HepG2 (cell line): ENCODE data around the gene MFSD6. TPM values are rescaled to one million over a fixed set of nuclear protein-coding genes. Genes with fewer than 3 reads are reported as not detected.

Experiments
- ATAC-seq: fragments of 200-7000 bp; cut with Tn5 transposase; 3 replicates; pipeline ENCODE4 v1.9.1; 2020; ENCODE audit warnings: mild to moderate bottlenecking, moderate library complexity
- BruUV-seq: library from RNA; stranded (reverse); fragments of 400-500 nt; replicated peaks from 2 replicates; lab custom pipeline; 2021; lab: Mats Ljungman, UMichigan
- CTCF ChIA-PET: fragments of 300-600 bp; formaldehyde crosslinking; extraction: SDS; loops from one replicate; lab custom pipeline; 2021; ENCODE audit warnings: low total read pairs, inconsistent platforms, low intra/inter-chr PET ratio; lab: Yijun Ruan, JAX
- POLR2A ChIA-PET: fragments of 350-600 bp; sonication (Branson Sonifier 250); formaldehyde crosslinking; loops from one replicate; lab custom pipeline; 2020; ENCODE audit warnings: antibody characterized with exemption, inconsistent platforms; lab: Yijun Ruan, JAX
- DNase-seq: peaks from one replicate; pipeline ENCODE4 v3.0.0-alpha.2; 2015; ENCODE audit warnings: low spot score
- FAIRE-seq: peaks from 3 replicates; lab custom pipeline; 2011; peaks lifted over from hg19 to GRCh38; lab: Jason Lieb, UNC
- H2AFZ ChIP-seq: one replicate; pipeline ENCODE4 v1.6.1; 2011; ENCODE audit warnings: low read length, inconsistent platforms
- H3K27ac ChIP-seq: fragments of 300-600 bp; 3 replicates; pipeline ENCODE4 v1.8.0; 2011; ENCODE audit warnings: mixed run types, mild to moderate bottlenecking, mixed read lengths, low read length, inconsistent platforms; ENCODE audit not compliant: insufficient read depth; ENCODE audit errors: extremely low read length
- H3K27me3 ChIP-seq, 2 experiments: fragments of 200-600 bp in 1 of 2; 2 replicates in 1 of 2; 3 replicates in 1 of 2; pipeline versions ENCODE4 v1.6.0 to v1.8.0; 2011; ENCODE audit warnings: low read length in 2 of 2, mild to moderate bottlenecking in 2 of 2, moderate library complexity in 2 of 2, inconsistent platforms in 1 of 2; ENCODE audit not compliant: insufficient read depth in 2 of 2, control insufficient read depth in 1 of 2
- H3K36me3 ChIP-seq, 2 experiments: fragments of 200-600 bp in 1 of 2; replicated peaks in 1 of 2; 2 replicates in 1 of 2; 3 replicates in 1 of 2; pipeline versions ENCODE4 v1.5.1 to v1.8.0; 2011; ENCODE audit warnings: low read length in 2 of 2, inconsistent platforms in 1 of 2; ENCODE audit not compliant: insufficient read depth in 2 of 2, control insufficient read depth in 1 of 2
- H3K4me1 ChIP-seq: 2 replicates; pipeline ENCODE4 v1.5.1; 2012; ENCODE audit warnings: low read length, inconsistent platforms; ENCODE audit not compliant: insufficient read depth
- H3K4me2 ChIP-seq: 2 replicates; pipeline ENCODE4 v1.6.0; 2011; ENCODE audit warnings: low read depth, low read length, inconsistent platforms
- H3K4me3 ChIP-seq, 3 experiments: fragments of 200-600 bp in 1 of 3; sonication (generic), shearing (Covaris generic) in 1 of 3; replicated peaks in 1 of 3; 2 replicates each; pipeline ENCODE4 v1.5.1; 2011 to 2016; ENCODE audit warnings: low read length in 3 of 3, inconsistent platforms in 2 of 3, low read depth in 2 of 3, mild to moderate bottlenecking in 2 of 3, control low read depth in 1 of 3, mixed read lengths in 1 of 3; ENCODE audit not compliant: insufficient read depth in 1 of 3
- H3K79me2 ChIP-seq: one replicate; pipeline ENCODE4 v1.6.1; 2011; ENCODE audit warnings: low read length, inconsistent platforms; ENCODE audit not compliant: insufficient read depth
- H3K9ac ChIP-seq: 2 replicates; pipeline ENCODE4 v1.6.0; 2011; ENCODE audit warnings: mild to moderate bottlenecking, low read depth, low read length, inconsistent platforms; ENCODE audit not compliant: insufficient read depth
- H3K9me3 ChIP-seq: 2 replicates; pipeline ENCODE4 v1.5.1; 2012; ENCODE audit warnings: mild to moderate bottlenecking, low read length
- H4K20me1 ChIP-seq: 2 replicates; pipeline ENCODE4 v1.6.0; 2011; ENCODE audit warnings: inconsistent platforms, mild to moderate bottlenecking, low read length, moderate library complexity; ENCODE audit not compliant: insufficient read depth
- CBX5 ChIP-seq: sonication (generic); formaldehyde crosslinking; IDR thresholded peaks from 2 replicates; pipeline ENCODE4 v1.4.0; 2020; ENCODE audit warnings: missing genetic modification reagents, borderline replicate concordance
- FOXA3 ChIP-seq: IDR thresholded peaks from 2 replicates; pipeline ENCODE4 v1.6.1; 2016; ENCODE audit warnings: missing genetic modification reagents, missing compliant biosample characterization
- HIVEP1 ChIP-seq: sonication (generic); formaldehyde crosslinking; IDR thresholded peaks from 2 replicates; pipeline ENCODE4 v1.4.0; 2020; ENCODE audit warnings: mild to moderate bottlenecking, missing genetic modification reagents
- HMGA1 ChIP-seq: sonication (generic); formaldehyde crosslinking; conservative IDR thresholded peaks from 2 replicates; pipeline ENCODE4 v1.4.0; 2020; ENCODE audit warnings: missing genetic modification reagents
- JUN ChIP-seq: sonication (generic); formaldehyde crosslinking; IDR thresholded peaks from 2 replicates; pipeline ENCODE4 v1.4.0; 2020; ENCODE audit warnings: mild to moderate bottlenecking, missing genetic modification reagents
- KLF9 ChIP-seq: IDR thresholded peaks from 2 replicates; pipeline ENCODE4 v1.6.1; 2016; ENCODE audit warnings: low read depth
- MIER3 ChIP-seq: IDR thresholded peaks from 2 replicates; pipeline ENCODE4 v1.6.1; 2016; ENCODE audit warnings: missing compliant biosample characterization, borderline replicate concordance
- NFKBIZ ChIP-seq: IDR thresholded peaks from 2 replicates; pipeline ENCODE4 v1.6.1; 2018; ENCODE audit warnings: missing genetic modification reagents, missing compliant biosample characterization
- NONO ChIP-seq, 2 experiments: fragments of 450-650 bp in 1 of 2; sonication (generic) in 1 of 2; formaldehyde crosslinking in 1 of 2; IDR thresholded peaks in 1 of 2; conservative IDR thresholded peaks in 1 of 2; 2 replicates each; pipeline versions ENCODE4 v1.6.1 to v1.8.0; 2017 to 2022; ENCODE audit warnings: mild to moderate bottlenecking in 1 of 2, missing genetic modification reagents in 1 of 2, moderate library complexity in 1 of 2
- NR2F6 ChIP-seq, 2 experiments: IDR thresholded peaks; 2 replicates each; pipeline ENCODE4 v1.6.1; 2016; ENCODE audit warnings: antibody characterized with exemption in 1 of 2, mild to moderate bottlenecking in 1 of 2
- PHF21A ChIP-seq: sonication (generic); formaldehyde crosslinking; IDR thresholded peaks from 2 replicates; pipeline ENCODE4 v1.5.0; 2020; ENCODE audit warnings: mild to moderate bottlenecking, missing genetic modification reagents
- RFX1 ChIP-seq: fragments of 450-650 bp; IDR thresholded peaks from 2 replicates; pipeline ENCODE4 v1.6.1; 2017
- YEATS2 ChIP-seq: sonication (generic); formaldehyde crosslinking; IDR thresholded peaks from 2 replicates; pipeline ENCODE4 v1.4.0; 2020; ENCODE audit warnings: missing genetic modification reagents, borderline replicate concordance
- ZKSCAN1 ChIP-seq: fragments of 150-350 bp; IDR thresholded peaks from 2 replicates; pipeline ENCODE4 v1.6.1; 2014; ENCODE audit warnings: low read length
- ZNF224 ChIP-seq: sonication (generic); formaldehyde crosslinking; IDR thresholded peaks from 2 replicates; pipeline ENCODE4 v1.5.0; 2020; ENCODE audit warnings: mild to moderate bottlenecking, missing genetic modification reagents
- ZNF256 ChIP-seq: sonication (generic); formaldehyde crosslinking; conservative IDR thresholded peaks from 2 replicates; pipeline ENCODE4 v1.4.0; 2020; ENCODE audit warnings: missing genetic modification reagents
- ZNF274 ChIP-seq: sonication (generic); formaldehyde crosslinking; IDR thresholded peaks from 2 replicates; pipeline ENCODE4 v1.5.1; 2020; ENCODE audit warnings: mild to moderate bottlenecking, missing genetic modification reagents
- ZNF510 ChIP-seq: sonication (generic); formaldehyde crosslinking; IDR thresholded peaks from 2 replicates; pipeline ENCODE4 v1.4.0; 2020; ENCODE audit warnings: low read depth, mild to moderate bottlenecking, missing genetic modification reagents
- ZNF569 ChIP-seq: sonication (generic); formaldehyde crosslinking; IDR thresholded peaks from 2 replicates; pipeline ENCODE4 v1.5.0; 2020; ENCODE audit warnings: mild to moderate bottlenecking, missing genetic modification reagents, moderate library complexity, borderline replicate concordance
- ZNF598 ChIP-seq: sonication (generic); formaldehyde crosslinking; IDR thresholded peaks from 2 replicates; pipeline ENCODE4 v1.5.1; 2020; ENCODE audit warnings: mild to moderate bottlenecking, missing genetic modification reagents, borderline replicate concordance
- ZNF781 ChIP-seq: sonication (generic); formaldehyde crosslinking; IDR thresholded peaks from 2 replicates; pipeline ENCODE4 v1.5.1; 2020; ENCODE audit warnings: borderline replicate concordance, mild to moderate bottlenecking, missing genetic modification reagents; ENCODE audit errors: not compliant biosample characterization
- ZSCAN30 ChIP-seq: sonication (generic); formaldehyde crosslinking; IDR thresholded peaks from 2 replicates; pipeline ENCODE4 v1.5.0; 2020; ENCODE audit warnings: mild to moderate bottlenecking, missing genetic modification reagents
- WGBS: methylation state at CpG from one replicate; pipeline ENCODE4 v1.1.6; 2017; ENCODE audit warnings: low lambda C conversion rate; 5-methylcytosine and 5-hydroxymethylcytosine counted together
- in situ Hi-C: cut with HindIII; loops from 2 replicates; pipeline ENCODE4 v1.10.0; 2017; ENCODE audit warnings: low pct_unique_long_range_greater_than_20kb; ENCODE audit not compliant: extremely low pct_ligation_motif_present
- intact Hi-C: fragments of 100-400 bp; cut with micrococcal nuclease; formaldehyde crosslinking; loops from one replicate; pipeline ENCODE4 v1.10.0; 2022; ENCODE audit not compliant: unreplicated experiment
- polyA plus RNA-seq, 8 experiments: library from polyadenylated mRNA; depleted of rRNA in 3 of 8; stranded (reverse) in 7 of 8; unstranded in 1 of 8; fragments of >200 nt; fragmentation: Illumina TruSeq in 4 of 8; extraction: Trizol in 4 of 8; gene quantifications; 2 replicates each; pipeline versions ENCODE4 v1.2.1 to v1.2.3, GENCODE V29; 2011 to 2016; ENCODE audit warnings: low read depth in 4 of 8, missing spikeins in 1 of 8, mixed read lengths in 1 of 8; ENCODE audit not compliant: insufficient read depth in 1 of 8
- total RNA-seq, 5 experiments: library from RNA; depleted of rRNA; stranded (reverse); fragments of >200 nt; fragmentation: Illumina TruSeq; extraction: Trizol; gene quantifications; 2 replicates each; pipeline ENCODE4 v1.2.3, GENCODE V29; 2016; ENCODE audit warnings: low read depth in 1 of 5
- TF ChIP-seq, protein P1 (sequence below): sonication (generic); formaldehyde crosslinking; IDR thresholded peaks from 2 replicates; pipeline ENCODE4 v1.5.1; 2020; ENCODE audit warnings: mild to moderate bottlenecking, missing genetic modification reagents, moderate library complexity
- TF ChIP-seq, protein P2 (sequence below): sonication (generic); formaldehyde crosslinking; IDR thresholded peaks from 2 replicates; pipeline ENCODE4 v1.4.0; 2020; ENCODE audit warnings: mild to moderate bottlenecking, missing genetic modification reagents

MFSD6 gene
- total and polyA plus RNA-seq, 2 of the 13 experiments (the other 11 are each of a cell fraction or from before 2014, with no cell fraction given), result 0.92 to 1.4 TPM

DNA sequence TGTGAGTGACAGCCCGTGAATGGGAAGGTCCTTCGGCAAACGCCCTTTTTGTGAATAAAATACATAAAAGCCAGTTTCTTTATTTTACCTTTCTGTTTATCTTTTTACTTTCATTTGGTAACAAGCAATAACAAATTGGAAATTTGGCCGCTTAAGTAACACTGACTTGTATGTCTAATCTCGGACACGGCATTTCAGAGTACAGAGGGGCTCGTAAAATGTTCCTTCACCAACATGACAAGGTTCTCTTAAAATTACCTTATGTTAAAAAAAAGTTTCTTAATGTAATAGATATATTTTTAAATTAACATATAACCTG, 126.9 kb downstream of the MFSD6 start:
- H3K27ac ChIP-seq, result peak overlapping the region; percentile 91
- peak overlapping the region; percentile 94 for H3K4me2 ChIP-seq
- WGBS, result 5% methylated on average over 7 of the region's 7 CpGs
- CTCF ChIA-PET, result no interaction called here
- TSS peak; percentile 82 for BruUV-seq
- FAIRE-seq (no peak), DNase-seq (no peak), ATAC-seq (no peak)
- no peaks in the 10 kb centered on the region for H3K27me3 ChIP-seq
- in situ Hi-C loops, result no loop called here
- no peaks in the 10 kb centered on the region for H4K20me1 ChIP-seq
- H2AFZ ChIP-seq, result peak overlapping the region; percentile 59
- peaks cover 27% of the 10 kb centered on the region for H3K9me3 ChIP-seq
- H3K9ac ChIP-seq, result peak overlapping the region; percentile 88
- POLR2A ChIA-PET, result interaction anchor here (1.9 to 2.2 kb wide), 4 partner anchors 12 to 216 kb away, joined by 7 to 11 read pairs (median 9); partner anchors contain the start of genes HIBCH and NAB1
- peaks cover 6% of the 10 kb centered on the region for H3K79me2 ChIP-seq
- TF ChIP-seq, protein P1, sequence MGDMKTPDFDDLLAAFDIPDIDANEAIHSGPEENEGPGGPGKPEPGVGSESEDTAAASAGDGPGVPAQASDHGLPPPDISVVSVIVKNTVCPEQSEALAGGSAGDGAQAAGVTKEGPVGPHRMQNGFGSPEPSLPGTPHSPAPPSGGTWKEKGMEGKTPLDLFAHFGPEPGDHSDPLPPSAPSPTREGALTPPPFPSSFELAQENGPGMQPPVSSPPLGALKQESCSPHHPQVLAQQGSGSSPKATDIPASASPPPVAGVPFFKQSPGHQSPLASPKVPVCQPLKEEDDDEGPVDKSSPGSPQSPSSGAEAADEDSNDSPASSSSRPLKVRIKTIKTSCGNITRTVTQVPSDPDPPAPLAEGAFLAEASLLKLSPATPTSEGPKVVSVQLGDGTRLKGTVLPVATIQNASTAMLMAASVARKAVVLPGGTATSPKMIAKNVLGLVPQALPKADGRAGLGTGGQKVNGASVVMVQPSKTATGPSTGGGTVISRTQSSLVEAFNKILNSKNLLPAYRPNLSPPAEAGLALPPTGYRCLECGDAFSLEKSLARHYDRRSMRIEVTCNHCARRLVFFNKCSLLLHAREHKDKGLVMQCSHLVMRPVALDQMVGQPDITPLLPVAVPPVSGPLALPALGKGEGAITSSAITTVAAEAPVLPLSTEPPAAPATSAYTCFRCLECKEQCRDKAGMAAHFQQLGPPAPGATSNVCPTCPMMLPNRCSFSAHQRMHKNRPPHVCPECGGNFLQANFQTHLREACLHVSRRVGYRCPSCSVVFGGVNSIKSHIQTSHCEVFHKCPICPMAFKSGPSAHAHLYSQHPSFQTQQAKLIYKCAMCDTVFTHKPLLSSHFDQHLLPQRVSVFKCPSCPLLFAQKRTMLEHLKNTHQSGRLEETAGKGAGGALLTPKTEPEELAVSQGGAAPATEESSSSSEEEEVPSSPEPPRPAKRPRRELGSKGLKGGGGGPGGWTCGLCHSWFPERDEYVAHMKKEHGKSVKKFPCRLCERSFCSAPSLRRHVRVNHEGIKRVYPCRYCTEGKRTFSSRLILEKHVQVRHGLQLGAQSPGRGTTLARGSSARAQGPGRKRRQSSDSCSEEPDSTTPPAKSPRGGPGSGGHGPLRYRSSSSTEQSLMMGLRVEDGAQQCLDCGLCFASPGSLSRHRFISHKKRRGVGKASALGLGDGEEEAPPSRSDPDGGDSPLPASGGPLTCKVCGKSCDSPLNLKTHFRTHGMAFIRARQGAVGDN, result no peak
- no peak for TF ChIP-seq HMGA1 (CRISPR knock-in tag)
- peak; percentile 6; the same call in 1 of the 2 replicates for TF ChIP-seq NR2F6 (IDR thresholded peaks at IDR 0.05)
- TF ChIP-seq NR2F6 (CRISPR knock-in tag; IDR thresholded peaks at IDR 0.05), result no peak
- no peak for TF ChIP-seq ZNF274 (CRISPR knock-in tag)
- no peak for TF ChIP-seq ZNF224
- TF ChIP-seq HIVEP1 (CRISPR knock-in tag), result no peak
- no peak for TF ChIP-seq ZNF569
- TF ChIP-seq ZNF598, result no peak
- no peak for TF ChIP-seq YEATS2
- TF ChIP-seq CBX5 (CRISPR knock-in tag), result no peak
- TF ChIP-seq JUN (CRISPR knock-in tag), result no peak
- TF ChIP-seq ZNF256, result no peak
- TF ChIP-seq PHF21A (CRISPR knock-in tag), result no peak
- no peak for TF ChIP-seq ZKSCAN1
- TF ChIP-seq RFX1, result no peak
- peak; percentile 17; the same call in 1 of the 2 replicates for TF ChIP-seq ZNF510 (CRISPR knock-in tag)
- TF ChIP-seq FOXA3, result no peak
- TF ChIP-seq ZNF781 (CRISPR knock-in tag), result no peak
- 0 out of 2 replicates have a peak, but pooled peaks have one; percentile 10 for TF ChIP-seq KLF9 (CRISPR knock-in tag)
- TF ChIP-seq, protein P2, sequence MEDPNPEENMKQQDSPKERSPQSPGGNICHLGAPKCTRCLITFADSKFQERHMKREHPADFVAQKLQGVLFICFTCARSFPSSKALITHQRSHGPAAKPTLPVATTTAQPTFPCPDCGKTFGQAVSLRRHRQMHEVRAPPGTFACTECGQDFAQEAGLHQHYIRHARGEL, result no peak
- TF ChIP-seq NONO (IDR thresholded peaks at IDR 0.05), result no peak
- no peak for TF ChIP-seq NONO (CRISPR knock-in tag; conservative IDR thresholded peaks at IDR 0.05)
- no peak for TF ChIP-seq ZSCAN30 (CRISPR knock-in tag)
- TF ChIP-seq NFKBIZ (CRISPR knock-in tag), result no peak
- TF ChIP-seq MIER3 (CRISPR knock-in tag), result no peak
- TF ChIP-seq, all 625 proteins: peak for 3
- no peaks in the 10 kb centered on the region for H3K36me3 ChIP-seq
- peaks cover 44% of the 10 kb centered on the region for H3K4me1 ChIP-seq
- H3K4me3 ChIP-seq, result peak overlapping the region; percentile 77 to 90 (median 85)
- intact Hi-C loops, result loop anchor here (2.0 to 10.0 kb wide), 2 partner anchors 114 to 270 kb away; partner anchors contain the start of gene NAB1
